NCI-H748 (cell line): ENCODE results near the gene NOD2.

ENCODE experiments used
- DNase-seq: peaks from one replicate; lab custom pipeline; 2025; ENCODE audit not compliant: unreplicated experiment; lab: John Stamatoyannopoulos, UW

Gene NOD2

DNA sequence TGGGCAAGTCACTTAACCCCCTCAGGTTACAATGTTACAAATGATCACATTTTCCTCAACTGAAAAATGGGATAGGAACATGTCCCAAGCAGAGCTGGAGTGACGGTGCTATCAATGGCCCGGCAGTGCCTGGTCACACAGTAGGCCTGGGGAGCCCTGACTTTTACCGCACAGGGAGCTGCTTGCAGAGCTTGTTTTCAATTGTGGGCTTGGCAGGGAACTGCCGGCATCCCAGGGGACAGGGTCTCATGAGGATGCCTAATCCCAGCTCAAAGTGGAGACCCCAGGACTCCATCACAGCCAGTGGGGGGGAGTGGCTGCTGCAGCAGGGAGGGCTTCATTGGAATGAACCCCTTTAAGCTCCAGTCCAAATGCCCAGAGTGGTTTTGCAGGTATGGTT, 23.7 kb upstream of the NOD2 start:
- DNase-seq = no peak

- DNase-seq = no peak
These were observed 22.9 kb upstream of the NOD2 start for GRCh38 chr16:50670476-50670875.

DNA sequence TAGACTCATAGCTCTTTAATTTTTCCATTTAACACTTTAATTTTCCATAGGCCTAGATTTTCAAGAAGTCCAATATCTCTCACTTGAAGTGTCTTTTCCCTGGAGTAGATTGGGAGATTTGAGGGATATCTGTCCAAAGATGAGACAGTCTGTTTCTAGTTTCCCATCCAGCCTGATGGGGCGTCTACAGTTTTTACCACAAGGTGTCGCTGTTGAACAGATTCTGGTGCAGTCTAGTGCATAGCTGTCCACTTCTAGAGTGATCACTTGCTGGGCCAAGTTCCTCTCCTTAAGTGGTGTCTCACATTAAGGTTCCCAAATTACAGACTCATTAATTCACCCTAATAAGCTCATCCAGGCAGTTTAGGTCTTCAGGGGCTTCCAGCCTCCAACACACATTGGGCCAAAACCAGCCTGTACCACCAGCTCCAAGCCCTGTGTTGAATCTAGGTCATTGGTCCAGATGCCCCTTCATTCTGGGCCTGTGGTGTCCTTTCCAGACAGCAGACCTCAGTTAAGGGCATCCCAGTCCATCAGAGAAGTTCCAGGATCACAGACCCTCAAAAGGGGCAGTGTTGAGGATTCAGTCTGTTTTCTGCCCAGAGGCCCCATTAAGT, 21.7 kb upstream of the NOD2 start:
- peak; percentile 18 for DNase-seq

GRCh38 chr16:50673496-50674275, 19.7 kb upstream of the NOD2 start:
- no peak for DNase-seq

GRCh38 chr16:50674831-50675230, 18.6 kb upstream of the NOD2 start:
- no peak for DNase-seq

- no peak for DNase-seq
These were observed 17.5 kb upstream of the NOD2 start for GRCh38 chr16:50675686-50676610.

GRCh38 chr16:50676684-50677225, 16.7 kb upstream of the NOD2 start:
- DNase-seq = no peak

GRCh38 chr16:50677351-50677750, 16.1 kb upstream of the NOD2 start:
- no peak for DNase-seq

DNA sequence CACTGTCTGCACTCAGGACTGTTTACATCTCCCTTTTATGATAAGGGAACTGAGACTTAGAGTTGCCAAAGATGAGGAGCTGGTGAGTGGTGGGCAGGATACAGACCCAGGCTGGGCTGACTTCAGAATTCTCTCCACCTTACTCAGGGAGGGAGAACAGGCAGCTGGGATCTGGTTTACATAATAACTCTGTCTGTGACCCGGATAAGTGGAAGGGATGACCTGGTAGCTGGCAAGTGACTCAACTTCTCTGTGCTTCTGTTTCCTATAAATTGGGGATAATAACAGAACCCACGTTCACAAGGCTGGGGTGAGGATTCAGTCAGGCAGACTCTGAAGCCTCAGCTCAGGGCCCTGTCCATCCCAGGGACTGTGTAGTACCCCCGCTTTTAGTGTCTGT, 14.9 kb upstream of the NOD2 start:
- DNase-seq = no peak

DNA sequence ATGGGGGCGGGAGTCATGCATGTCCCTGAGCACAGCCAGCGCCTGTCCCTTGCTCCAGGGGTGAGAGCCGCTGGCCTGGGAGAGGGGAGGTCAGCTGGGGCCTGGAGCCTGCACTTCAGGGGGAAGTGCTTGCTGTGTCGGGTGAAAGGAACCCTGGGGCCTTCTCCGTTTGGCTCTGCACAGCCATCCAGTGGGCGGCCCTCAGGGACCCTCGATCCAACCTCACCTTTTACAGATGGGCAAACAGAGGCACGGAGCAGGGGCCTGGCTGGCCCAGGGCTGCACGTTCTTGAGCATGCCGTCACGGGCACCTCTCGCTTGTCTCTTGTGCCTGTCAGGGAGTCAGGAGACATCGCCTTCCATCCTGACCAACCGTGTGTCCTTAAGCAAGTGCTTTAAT, 14.1 kb upstream of the NOD2 start:
- DNase-seq = no peak

DNA sequence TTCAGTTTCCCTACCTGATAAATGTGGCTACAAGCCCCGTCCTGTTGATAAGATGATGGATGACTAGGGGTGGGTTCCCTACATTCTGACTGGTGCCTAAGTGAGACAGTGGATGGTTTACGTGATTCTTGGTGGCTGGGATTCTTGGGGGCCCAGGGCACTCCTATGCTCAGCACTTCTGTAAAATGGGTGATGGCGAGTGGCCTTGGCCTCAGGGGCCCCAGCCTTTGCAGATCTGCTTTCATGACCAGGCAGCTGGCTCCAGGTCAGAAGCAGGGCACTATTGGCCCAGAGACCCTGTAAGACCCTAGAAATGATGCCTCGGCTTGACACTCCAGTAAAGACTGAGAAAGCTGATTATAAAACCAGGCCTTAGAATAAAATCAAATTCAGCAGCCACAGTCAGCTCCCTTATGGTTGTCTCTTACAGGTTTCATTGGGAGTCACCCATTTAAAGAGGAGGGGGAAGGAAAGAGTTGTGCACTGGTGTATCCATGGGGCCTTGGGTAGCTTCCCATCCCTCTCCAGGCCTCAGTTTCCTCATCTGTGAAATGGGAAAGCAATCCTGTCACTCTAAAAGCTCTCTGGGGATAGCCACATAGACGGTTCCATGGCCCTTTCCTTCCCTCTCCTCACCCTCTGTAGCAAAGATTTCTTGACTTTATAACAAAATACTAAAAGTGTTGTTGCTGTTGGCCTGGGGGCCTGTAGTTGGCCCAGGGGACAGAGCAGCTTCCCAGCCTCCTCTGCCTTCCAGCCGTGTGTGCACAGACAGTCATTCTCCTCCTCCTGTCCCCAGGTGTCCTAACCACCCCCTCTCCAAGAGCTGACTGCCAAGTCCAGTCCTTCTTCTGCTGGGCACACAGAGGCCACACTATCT, 13.5 kb upstream of the NOD2 start:
- DNase-seq = no peak

GRCh38 chr16:50680556-50680893, 12.9 kb upstream of the NOD2 start:
- no peak for DNase-seq

GRCh38 chr16:50681021-50681885, 12.2 kb upstream of the NOD2 start, which contains the start of gene SNX20:
Gene SNX20, minus strand, starts transcription at chr16:50681312. Its CDS starts 3,786 bp downstream, at chr16:50677526.
- no peak for DNase-seq

DNA sequence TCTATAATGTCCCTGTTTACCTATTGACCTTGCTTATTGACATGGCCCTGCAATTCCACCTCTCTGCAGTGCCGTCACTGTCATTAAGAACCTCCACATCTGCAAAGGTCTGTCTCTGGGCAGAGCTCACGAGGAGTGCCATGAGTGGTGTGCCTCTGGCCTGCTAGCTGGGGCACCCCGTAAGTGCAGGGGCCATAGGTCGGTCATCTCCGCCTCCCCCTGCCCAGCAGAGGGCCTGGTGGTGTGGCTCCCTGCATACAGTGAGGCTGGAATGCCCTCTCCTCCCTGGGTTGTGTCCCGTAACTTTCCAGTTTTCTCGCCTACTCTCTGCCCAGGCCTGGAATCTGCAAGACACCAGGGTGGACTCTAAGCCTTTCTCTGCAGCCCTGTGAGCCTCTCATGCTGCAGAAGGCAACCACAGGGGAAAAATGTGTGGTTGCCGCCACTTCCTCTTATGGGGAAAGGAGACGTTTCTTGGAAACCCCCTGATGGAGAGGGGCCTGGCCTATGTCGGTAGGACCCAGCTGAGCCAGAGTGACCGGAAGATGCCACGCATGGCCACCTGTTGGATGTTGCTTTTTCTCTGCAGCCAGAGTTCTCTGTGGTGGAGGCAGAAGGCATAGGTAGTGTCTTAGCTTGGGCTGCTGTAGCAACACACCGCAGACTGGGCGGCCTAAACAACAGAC, 9.6 kb upstream of the NOD2 start:
- no peak for DNase-seq

DNA sequence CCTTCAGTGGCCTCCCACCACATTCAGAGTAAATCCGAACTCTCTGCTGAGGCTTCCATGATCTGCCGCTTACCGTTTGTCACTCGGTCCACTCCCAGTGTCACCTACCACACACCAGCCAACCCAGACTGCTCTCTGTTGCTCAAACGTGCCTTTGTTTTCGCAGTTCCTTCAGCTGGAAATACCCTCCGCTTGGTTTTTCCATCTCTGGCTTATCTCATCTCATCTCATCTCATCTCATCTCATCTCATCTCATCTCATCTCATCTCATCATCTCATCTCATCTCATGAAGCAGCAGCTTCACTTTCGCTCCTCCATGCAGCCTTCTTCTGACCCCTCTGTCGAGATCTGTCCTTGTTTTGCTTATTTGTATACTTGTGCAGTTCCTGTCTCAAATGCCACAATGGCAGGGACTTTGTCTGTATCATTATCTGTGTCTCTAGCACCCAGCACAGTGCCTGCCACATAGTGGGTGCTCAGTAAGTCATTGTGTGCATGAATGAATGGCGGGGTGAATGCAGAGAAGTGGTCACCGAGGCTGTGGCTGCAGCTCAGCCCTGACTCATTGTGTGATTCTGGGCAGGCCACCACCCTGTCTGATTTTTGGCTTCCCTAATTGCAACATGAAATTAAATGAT, 8.5 kb upstream of the NOD2 start:
- no peak for DNase-seq

GRCh38 chr16:50685462-50686063, 7.8 kb upstream of the NOD2 start:
- DNase-seq = no peak

DNA sequence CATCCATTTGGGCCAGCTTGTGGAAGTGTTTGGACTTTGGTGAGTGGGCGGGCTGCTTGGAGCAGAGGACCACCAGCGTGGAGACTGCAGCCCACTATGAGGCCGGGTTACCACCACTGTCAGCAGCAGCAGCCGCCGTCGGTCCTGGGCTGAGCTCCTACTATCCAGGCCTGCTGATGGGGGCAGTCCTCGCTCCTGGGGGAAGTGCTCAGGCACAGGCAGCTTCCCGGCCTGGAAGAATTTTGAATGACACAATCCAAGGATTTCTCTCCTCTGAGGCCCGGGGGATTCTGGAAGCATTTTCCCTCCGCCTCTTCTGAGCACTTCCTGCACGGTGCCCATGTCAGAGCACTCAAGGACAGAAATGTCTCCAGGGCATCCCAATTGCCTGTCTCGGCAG, 5.3 kb upstream of the NOD2 start:
- no peak for DNase-seq

DNA sequence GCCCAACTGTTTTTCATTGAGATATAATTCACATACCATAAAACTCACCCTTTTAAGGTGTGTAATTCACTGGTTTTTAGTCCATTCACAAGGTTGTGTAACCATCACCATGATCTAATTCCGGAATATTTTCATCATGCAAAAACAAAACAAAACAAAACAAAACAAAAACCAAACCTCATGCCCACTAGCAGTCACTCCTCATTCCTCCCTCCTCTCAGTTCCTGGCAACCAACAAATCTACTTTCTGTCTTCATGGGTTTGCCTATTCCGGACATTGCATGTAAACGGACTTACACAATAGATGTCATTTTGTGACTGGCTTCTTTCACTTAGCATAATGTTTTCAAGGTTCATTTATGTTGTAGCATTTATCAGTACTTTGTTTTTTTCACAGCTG, 4.5 kb upstream of the NOD2 start:
- no peak for DNase-seq
